GM21447 (cell line): ENCODE data around the gene NFKBIE.
"Not testable (repeated sequence)": the region's sequence is repeated elsewhere in the genome, so short reads cannot be mapped to it uniquely, and the experiment has no call there.

ENCODE experiments used
- ATAC-seq: cut with Tn5 transposase; IDR thresholded peaks from one replicate; pipeline ENCODE4 v1.9.1; 2021; ENCODE audit not compliant: unreplicated experiment

NFKBIE gene

DNA sequence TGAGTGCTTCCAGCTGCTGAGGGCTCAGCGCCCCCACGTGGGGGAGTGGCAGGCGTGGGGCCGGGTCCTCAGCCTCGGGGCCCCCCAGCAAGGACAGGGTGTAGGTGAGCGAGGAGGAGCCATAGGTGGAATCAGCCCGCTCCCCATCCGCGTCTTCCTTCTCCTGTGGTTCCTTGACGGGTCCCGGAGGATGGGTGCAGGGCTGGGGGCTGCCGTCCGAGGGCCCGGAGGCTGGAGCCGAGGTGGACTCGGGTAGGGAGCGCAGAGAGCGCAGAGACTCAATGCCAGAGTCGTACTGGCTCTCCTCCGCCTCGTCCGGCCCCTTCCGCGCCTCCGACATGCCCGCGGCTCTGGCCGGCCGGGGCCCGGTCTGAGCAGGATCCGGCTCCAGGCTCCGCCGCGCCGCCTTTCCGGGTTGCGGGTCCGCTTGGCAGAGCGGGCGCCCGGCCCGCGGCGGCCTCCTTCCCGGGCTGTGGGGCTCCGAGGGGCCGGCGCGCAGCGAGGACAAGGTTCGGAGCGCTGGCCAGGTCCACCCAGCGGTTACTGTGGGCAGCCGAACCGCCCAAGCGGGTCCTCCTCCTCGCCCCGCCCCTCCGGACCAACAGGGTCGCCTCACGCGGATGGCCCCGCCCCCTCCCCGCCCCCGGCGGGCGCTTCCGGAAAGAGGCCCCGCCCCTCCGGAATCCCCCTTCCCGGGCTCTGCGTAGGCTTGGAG is at the start of gene NFKBIE:
Gene NFKBIE, minus strand, starts transcription at position 545 of the 715 bp plus-strand sequence. Its CDS starts 205 bp downstream, at position 340.
- ATAC-seq: peak; percentile 28

- not testable (repeated sequence) for ATAC-seq
Observed at GRCh38 chr6:44314657-44315056, 49.3 kb upstream of the NFKBIE start.

DNA sequence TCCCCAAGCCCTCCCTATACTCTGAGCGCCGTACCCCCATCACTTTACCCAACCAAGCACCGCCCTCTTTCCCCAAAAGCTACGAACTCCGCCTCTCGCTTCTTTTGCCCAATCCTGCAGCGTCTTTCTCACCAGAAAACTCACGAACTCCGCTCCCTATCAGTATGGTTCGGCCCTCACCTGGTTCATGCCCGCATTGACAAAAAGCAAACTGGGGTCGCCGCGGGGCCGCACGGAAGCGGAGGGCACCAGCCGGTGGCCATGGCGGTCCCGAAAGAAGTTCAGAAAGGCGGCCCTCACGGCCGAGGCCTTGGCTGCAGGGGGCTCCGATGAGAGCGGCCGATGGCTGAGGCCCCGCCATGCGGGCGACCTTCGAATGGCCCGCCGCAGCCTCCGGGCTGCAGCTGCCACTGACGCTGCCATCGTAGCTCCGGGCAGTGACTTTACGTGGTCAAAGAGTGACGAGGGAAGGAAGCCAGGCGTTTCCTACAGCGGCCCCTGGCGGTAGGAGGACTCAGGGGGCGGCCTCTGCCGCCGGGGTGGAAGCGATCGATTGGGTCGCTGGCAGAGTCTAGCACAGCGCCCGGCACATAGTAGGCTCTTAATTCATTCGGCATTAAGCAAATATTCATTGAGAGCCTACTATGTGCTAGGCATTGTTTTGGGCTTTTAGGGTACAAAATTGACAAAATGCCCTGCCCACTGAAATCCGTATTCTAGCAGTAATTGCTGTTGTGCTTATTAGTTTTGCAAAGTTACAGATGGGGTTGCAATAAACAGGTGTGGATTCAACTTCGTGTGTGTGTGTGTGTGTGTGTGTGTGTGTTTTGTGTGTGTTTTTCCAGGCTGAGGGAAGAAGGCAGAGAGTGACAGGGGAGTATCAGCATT is 47.8 kb upstream of the NFKBIE start, which contains the start of gene AARS2:
Gene AARS2, minus strand, starts transcription at position 447 of the 888 bp plus-strand sequence. Its CDS starts 24 bp downstream, at position 423.
- peak; percentile 98 for ATAC-seq

DNA sequence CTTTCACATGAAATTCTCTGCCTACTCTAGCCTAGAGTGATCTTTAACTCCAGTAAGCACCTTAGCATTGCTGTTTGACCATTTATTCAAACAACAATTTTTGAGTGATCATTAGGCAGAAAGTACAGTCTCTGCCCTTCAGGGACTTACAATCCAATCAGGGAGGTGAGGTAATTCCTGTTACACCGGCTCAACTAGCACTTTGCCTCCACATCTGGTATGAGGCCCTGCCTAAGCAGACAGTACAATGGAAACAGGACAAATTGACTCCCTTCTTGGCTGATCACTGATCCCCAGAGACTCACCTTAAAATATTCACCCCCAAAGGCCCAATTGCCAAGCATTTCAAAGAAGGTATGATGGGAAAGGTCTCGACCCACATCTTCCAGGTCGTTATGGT is 46.4 kb upstream of the NFKBIE start:
- no peak for ATAC-seq

- ATAC-seq: no peak
Observed at GRCh38 chr6:44311304-44311703, 46.0 kb upstream of the NFKBIE start.

GRCh38 chr6:44310241-44310640 is 44.9 kb upstream of the NFKBIE start:
- ATAC-seq: no peak

DNA sequence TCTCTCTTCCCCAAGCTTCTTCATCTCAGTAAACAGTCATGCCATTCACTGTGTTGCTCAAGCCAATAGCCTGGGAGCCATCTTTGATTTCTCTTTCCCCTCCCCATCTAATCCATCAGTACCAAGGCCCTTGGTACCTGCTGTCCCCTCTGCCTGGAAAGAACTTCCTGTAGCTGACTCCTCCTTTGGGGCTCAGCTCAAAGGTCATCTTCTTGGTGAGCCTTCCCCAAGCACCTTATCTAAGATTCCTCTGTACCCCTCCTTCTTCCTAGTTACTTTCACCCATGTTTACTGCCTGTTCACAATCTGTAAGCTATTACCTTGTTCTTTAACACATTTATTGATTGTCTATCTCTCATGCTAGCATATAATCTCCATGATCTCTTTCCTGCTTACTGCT is 44.3 kb upstream of the NFKBIE start:
- no peak for ATAC-seq

GRCh38 chr6:44309092-44309491 is 43.7 kb upstream of the NFKBIE start:
- no peak for ATAC-seq

- no peak for ATAC-seq
Observed at GRCh38 chr6:44307217-44307616, 41.9 kb upstream of the NFKBIE start.

DNA sequence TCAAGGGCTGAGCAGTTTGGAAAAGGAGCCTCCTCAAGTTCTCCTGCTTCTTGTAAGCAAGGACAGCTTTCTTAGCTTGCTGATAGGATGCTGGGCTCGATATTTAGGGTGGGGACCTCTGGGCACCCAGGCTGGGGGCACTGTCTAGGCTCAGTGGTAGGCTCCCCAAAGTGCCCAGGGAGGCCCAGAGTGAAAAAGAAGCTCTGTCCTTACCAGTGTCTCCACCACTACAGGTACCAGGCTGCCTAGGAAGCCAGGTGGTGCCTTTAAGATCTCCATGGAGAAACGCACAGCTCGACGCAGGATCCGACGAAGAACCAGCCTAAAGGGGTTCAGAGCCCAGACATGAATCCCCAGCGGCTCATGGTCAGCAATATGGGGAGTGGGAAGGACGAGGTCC is 41.4 kb upstream of the NFKBIE start:
- no peak for ATAC-seq

DNA sequence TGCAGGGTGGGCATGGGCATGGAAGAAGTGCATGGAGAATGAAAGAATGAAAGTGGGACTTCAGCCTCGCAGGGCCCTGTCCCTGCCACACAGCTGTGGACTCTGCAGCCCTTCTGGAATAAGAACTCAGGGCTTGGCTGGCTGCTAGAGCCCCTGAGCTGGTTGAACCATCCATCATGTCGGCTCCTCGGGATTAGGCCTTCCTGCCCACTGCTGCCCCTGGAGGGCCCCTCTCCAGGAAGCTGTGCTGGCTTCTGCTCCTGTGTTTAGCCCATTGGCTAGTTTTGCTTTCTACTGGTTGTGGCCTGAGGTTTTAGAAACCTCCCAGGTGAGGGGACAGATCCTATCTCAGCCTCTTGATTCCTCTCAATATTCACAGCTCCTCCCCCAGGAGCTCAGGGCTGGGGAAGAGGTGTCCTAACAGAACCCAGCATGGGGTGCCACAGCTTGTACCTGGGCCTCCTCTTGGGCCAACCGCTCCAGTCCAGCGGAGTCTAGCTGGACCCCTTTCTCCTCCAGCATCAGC is 39.9 kb upstream of the NFKBIE start:
- no peak for ATAC-seq

DNA sequence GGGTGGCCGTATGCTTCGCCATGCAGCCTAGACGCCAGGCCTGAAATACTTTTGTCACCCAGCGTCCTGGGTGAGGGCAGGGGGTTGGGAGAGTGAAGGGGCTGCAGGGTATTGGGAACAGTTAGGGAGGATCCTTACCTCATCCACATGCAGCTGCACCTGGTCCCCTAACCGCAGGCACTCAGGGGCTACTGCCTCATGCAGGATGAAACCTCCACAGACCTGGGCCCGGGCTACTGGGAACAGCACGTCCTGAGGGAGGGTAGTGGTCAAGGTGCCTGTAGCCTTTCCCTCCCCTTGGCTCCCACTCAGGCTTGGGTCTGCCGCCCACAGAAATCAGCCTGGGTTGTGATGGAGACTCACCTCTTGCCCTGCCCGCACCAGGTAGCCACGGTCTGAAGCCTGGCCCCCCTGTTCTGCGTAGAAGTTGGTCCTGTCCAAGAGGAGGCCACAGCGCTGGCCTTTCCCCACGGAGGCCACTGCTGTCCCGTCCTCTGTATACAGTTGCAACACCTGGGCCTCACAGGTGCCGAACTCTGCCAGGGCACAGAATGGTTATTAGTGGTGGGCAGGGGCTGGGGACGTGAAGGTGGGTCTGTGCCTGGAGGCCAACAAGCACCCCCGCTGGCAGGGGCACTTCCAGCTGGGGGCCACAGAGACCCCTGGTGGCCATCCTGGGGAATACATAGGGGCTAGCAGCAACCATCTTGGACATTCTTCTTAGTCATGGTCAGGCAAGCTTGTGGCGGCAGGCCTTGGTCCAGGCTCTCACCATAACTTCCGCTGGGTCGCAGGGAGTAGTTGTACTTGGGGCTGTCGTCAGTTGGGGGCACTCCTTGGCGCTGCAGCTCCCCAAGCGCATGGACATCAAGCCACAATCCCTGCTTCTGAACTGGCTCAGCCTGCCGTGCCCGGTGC is 39.2 kb upstream of the NFKBIE start:
- no peak for ATAC-seq

DNA sequence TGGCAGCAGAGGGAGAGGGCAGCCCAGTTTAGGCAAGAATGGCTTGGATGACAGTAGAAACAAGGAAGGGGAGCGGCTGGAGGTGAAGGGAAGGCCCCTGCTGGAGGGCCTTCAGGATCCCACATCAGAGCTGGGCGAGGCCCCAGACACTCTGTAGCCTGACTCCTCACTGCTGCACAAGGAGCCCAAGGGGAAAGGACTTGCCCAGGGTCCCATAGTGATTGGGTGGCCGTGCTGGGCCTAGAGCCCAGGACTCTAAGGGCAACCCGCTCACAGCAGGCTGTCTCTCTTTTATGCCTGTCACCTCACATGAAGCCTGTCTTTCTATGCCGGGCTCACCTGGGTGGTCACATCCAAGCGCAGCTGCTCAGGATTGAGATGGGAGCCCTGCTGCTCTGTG is 38.5 kb upstream of the NFKBIE start:
- no peak for ATAC-seq

GRCh38 chr6:44302856-44303255 is 37.5 kb upstream of the NFKBIE start:
- no peak for ATAC-seq

DNA sequence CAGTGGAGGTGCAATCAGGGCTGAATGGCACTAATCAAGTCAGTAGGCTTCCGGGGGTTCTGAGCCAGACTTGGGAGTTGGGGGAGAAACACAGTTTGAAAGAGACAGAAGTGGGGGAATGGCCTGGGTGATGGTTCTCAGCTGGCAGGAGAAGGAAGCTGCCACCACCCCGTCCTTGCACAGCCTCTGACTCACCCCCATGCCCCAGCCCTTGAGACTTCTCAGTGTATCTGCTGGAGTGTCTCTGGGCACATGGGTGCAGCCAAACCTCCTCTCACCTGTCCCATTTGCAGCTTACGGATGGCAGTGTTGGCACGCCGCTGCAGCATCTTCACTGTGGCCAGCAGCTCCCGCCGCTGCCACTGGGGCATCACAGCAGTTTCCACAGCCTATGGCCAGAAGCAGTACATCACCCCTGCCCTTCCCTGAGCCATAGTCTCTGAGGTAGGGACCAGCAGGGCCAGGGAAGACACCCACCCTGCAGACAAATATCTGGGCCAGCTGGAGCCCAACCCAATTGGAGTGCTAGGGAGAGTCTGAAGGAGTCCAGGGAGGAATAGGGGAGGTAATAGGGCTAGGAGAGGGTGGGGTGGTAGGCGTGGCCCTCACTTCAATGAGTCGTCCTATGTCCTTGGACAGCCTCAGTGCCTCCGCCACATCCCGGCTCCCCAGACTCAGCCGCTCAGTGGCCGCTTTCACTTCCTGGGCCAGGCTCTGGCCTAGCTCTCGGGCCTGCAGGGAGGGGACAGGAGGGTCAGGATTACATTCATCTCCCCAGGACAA is 36.6 kb upstream of the NFKBIE start:
- ATAC-seq: no peak

- ATAC-seq: no peak
Observed at GRCh38 chr6:44301106-44301505, 35.8 kb upstream of the NFKBIE start.

- no peak for ATAC-seq
Observed at GRCh38 chr6:44300292-44300823, 35.0 kb upstream of the NFKBIE start.

GRCh38 chr6:44298864-44299263 is 33.5 kb upstream of the NFKBIE start:
- ATAC-seq: no peak

GRCh38 chr6:44298055-44298803 is 32.9 kb upstream of the NFKBIE start:
- no peak for ATAC-seq
